ENCODE measurements around the gene MISP3.

The MISP3 gene

GRCh38 chr19:14102102-14102696 lies 29.6 kb downstream of the MISP3 start:
- peaks cover 14 to 43% of the 10 kb centered on the region in 2 donors for H3K36me3 ChIP-seq (ENCODE audit: control insufficient read depth in 1 of 2, insufficient read depth in 2 of 2, low read length in 2 of 2)
- H3K27ac ChIP-seq (ENCODE audit: low read depth, low read length), result no peak overlapping the region
- H3K9ac ChIP-seq (ENCODE audit: low read depth in 1 of 2, low read length in 2 of 2), result no peak overlapping the region

GRCh38 chr19:14102756-14103155 lies 30.2 kb downstream of the MISP3 start:
- Histone ChIP-seq H3K27ac (ENCODE audit: low read depth, low read length) (no peak overlapping the region), H3K27me3 (ENCODE audit: control insufficient read depth in 1 of 2, insufficient read depth in 2 of 2, low read length in 2 of 2) (no peaks in the 10 kb centered on the region), H3K9me3 (ENCODE audit: control insufficient read depth in 1 of 2, low read length in 2 of 2) (no peaks in the 10 kb centered on the region), H3K9ac (ENCODE audit: low read depth in 1 of 2, low read length in 2 of 2) (no peak overlapping the region), H3K4me1 (ENCODE audit: control insufficient read depth in 1 of 2, insufficient read depth in 2 of 2, low read length in 2 of 2) (peaks cover 0 to 7% of the 10 kb centered on the region in 2 donors), H3K36me3 (ENCODE audit: control insufficient read depth in 1 of 2, insufficient read depth in 2 of 2, low read length in 2 of 2) (peaks cover 14 to 42% of the 10 kb centered on the region in 2 donors), H3K4me3 (ENCODE audit: low read depth in 1 of 2, low read length in 2 of 2) (no peak overlapping the region)

More at GRCh38 chr19:14102102-14102696, 29.6 kb downstream of the MISP3 start:
- H3K27me3 ChIP-seq (ENCODE audit: control insufficient read depth in 1 of 2, insufficient read depth in 2 of 2, low read length in 2 of 2), result no peaks in the 10 kb centered on the region
- H3K4me1 ChIP-seq (ENCODE audit: control insufficient read depth in 1 of 2, insufficient read depth in 2 of 2, low read length in 2 of 2), result peaks cover 0 to 7% of the 10 kb centered on the region in 2 donors
- H3K4me3 ChIP-seq (ENCODE audit: low read depth in 1 of 2, low read length in 2 of 2), result no peak overlapping the region
- no peaks in the 10 kb centered on the region for H3K9me3 ChIP-seq (ENCODE audit: control insufficient read depth in 1 of 2, low read length in 2 of 2)

GRCh38 chr19:14103310-14103709 lies 30.7 kb downstream of the MISP3 start:
- Histone ChIP-seq H3K36me3 (ENCODE audit: control insufficient read depth in 1 of 2, insufficient read depth in 2 of 2, low read length in 2 of 2) (peaks cover 14 to 38% of the 10 kb centered on the region in 2 donors), H3K4me1 (ENCODE audit: control insufficient read depth in 1 of 2, insufficient read depth in 2 of 2, low read length in 2 of 2) (peaks cover 0 to 7% of the 10 kb centered on the region in 2 donors), H3K27ac (ENCODE audit: low read depth, low read length) (no peak overlapping the region), H3K9me3 (ENCODE audit: control insufficient read depth in 1 of 2, low read length in 2 of 2) (no peaks in the 10 kb centered on the region), H3K27me3 (ENCODE audit: control insufficient read depth in 1 of 2, insufficient read depth in 2 of 2, low read length in 2 of 2) (no peaks in the 10 kb centered on the region), H3K9ac (ENCODE audit: low read depth in 1 of 2, low read length in 2 of 2) (no peak overlapping the region), H3K4me3 (ENCODE audit: low read depth in 1 of 2, low read length in 2 of 2) (no peak overlapping the region)

GRCh38 chr19:14105680-14106079 lies 33.1 kb downstream of the MISP3 start:
- no peaks in the 10 kb centered on the region for H3K9me3 ChIP-seq (ENCODE audit: control insufficient read depth in 1 of 2, low read length in 2 of 2)
- H3K27me3 ChIP-seq (ENCODE audit: control insufficient read depth in 1 of 2, insufficient read depth in 2 of 2, low read length in 2 of 2), result no peaks in the 10 kb centered on the region
- H3K27ac ChIP-seq (ENCODE audit: low read depth, low read length), result no peak overlapping the region
- no peak overlapping the region for H3K4me3 ChIP-seq (ENCODE audit: low read depth in 1 of 2, low read length in 2 of 2)
- peaks cover 10 to 33% of the 10 kb centered on the region in 2 donors for H3K36me3 ChIP-seq (ENCODE audit: control insufficient read depth in 1 of 2, insufficient read depth in 2 of 2, low read length in 2 of 2)
- H3K9ac ChIP-seq (ENCODE audit: low read depth in 1 of 2, low read length in 2 of 2), result no peak overlapping the region
- peaks cover 0 to 7% of the 10 kb centered on the region in 2 donors for H3K4me1 ChIP-seq (ENCODE audit: control insufficient read depth in 1 of 2, insufficient read depth in 2 of 2, low read length in 2 of 2)

GRCh38 chr19:14106840-14107239 lies 34.3 kb downstream of the MISP3 start:
- no peak overlapping the region for H3K4me3 ChIP-seq (ENCODE audit: low read depth in 1 of 2, low read length in 2 of 2)
- peaks cover 8 to 30% of the 10 kb centered on the region in 2 donors for H3K36me3 ChIP-seq (ENCODE audit: control insufficient read depth in 1 of 2, insufficient read depth in 2 of 2, low read length in 2 of 2)
- no peaks in the 10 kb centered on the region for H3K27me3 ChIP-seq (ENCODE audit: control insufficient read depth in 1 of 2, insufficient read depth in 2 of 2, low read length in 2 of 2)
- H3K9ac ChIP-seq (ENCODE audit: low read depth in 1 of 2, low read length in 2 of 2), result no peak overlapping the region
- no peak overlapping the region for H3K27ac ChIP-seq (ENCODE audit: low read depth, low read length)
- H3K4me1 ChIP-seq (ENCODE audit: control insufficient read depth in 1 of 2, insufficient read depth in 2 of 2, low read length in 2 of 2), result peaks cover 0 to 7% of the 10 kb centered on the region in 2 donors
- no peaks in the 10 kb centered on the region for H3K9me3 ChIP-seq (ENCODE audit: control insufficient read depth in 1 of 2, low read length in 2 of 2)

- no peak overlapping the region for H3K27ac ChIP-seq (ENCODE audit: low read depth, low read length)
- no peak overlapping the region for H3K9ac ChIP-seq (ENCODE audit: low read depth in 1 of 2, low read length in 2 of 2)
- peaks cover 4 to 5% of the 10 kb centered on the region in 2 donors for H3K4me1 ChIP-seq (ENCODE audit: control insufficient read depth in 1 of 2, insufficient read depth in 2 of 2, low read length in 2 of 2)
Measured at GRCh38 chr19:14107581-14108461, 35.2 kb downstream of the MISP3 start.

GRCh38 chr19:14110650-14111049 lies 38.1 kb downstream of the MISP3 start:
- Histone ChIP-seq H3K27me3 (ENCODE audit: control insufficient read depth in 1 of 2, insufficient read depth in 2 of 2, low read length in 2 of 2) (no peaks in the 10 kb centered on the region), H3K4me3 (ENCODE audit: low read depth in 1 of 2, low read length in 2 of 2) (no peak overlapping the region), H3K9ac (ENCODE audit: low read depth in 1 of 2, low read length in 2 of 2) (no peak overlapping the region), H3K27ac (ENCODE audit: low read depth, low read length) (no peak overlapping the region), H3K4me1 (ENCODE audit: control insufficient read depth in 1 of 2, insufficient read depth in 2 of 2, low read length in 2 of 2) (peaks cover 13 to 20% of the 10 kb centered on the region in 2 donors), H3K9me3 (ENCODE audit: control insufficient read depth in 1 of 2, low read length in 2 of 2) (no peaks in the 10 kb centered on the region), H3K36me3 (ENCODE audit: control insufficient read depth in 1 of 2, insufficient read depth in 2 of 2, low read length in 2 of 2) (peaks cover 0 to 12% of the 10 kb centered on the region in 2 donors)

More at GRCh38 chr19:14107581-14108461, 35.2 kb downstream of the MISP3 start:
- Histone ChIP-seq H3K27me3 (ENCODE audit: control insufficient read depth in 1 of 2, insufficient read depth in 2 of 2, low read length in 2 of 2) (no peaks in the 10 kb centered on the region), H3K4me3 (ENCODE audit: low read depth in 1 of 2, low read length in 2 of 2) (no peak overlapping the region), H3K36me3 (ENCODE audit: control insufficient read depth in 1 of 2, insufficient read depth in 2 of 2, low read length in 2 of 2) (peaks cover 4 to 21% of the 10 kb centered on the region in 2 donors), H3K9me3 (ENCODE audit: control insufficient read depth in 1 of 2, low read length in 2 of 2) (no peaks in the 10 kb centered on the region)

GRCh38 chr19:14111486-14111885 lies 38.9 kb downstream of the MISP3 start:
- Histone ChIP-seq H3K4me1 (ENCODE audit: control insufficient read depth in 1 of 2, insufficient read depth in 2 of 2, low read length in 2 of 2) (peaks cover 22 to 28% of the 10 kb centered on the region in 2 donors), H3K27ac (ENCODE audit: low read depth, low read length) (no peak overlapping the region), H3K36me3 (ENCODE audit: control insufficient read depth in 1 of 2, insufficient read depth in 2 of 2, low read length in 2 of 2) (peaks cover 0 to 6% of the 10 kb centered on the region in 2 donors), H3K27me3 (ENCODE audit: control insufficient read depth in 1 of 2, insufficient read depth in 2 of 2, low read length in 2 of 2) (no peaks in the 10 kb centered on the region), H3K9ac (ENCODE audit: low read depth in 1 of 2, low read length in 2 of 2) (no peak overlapping the region), H3K4me3 (ENCODE audit: low read depth in 1 of 2, low read length in 2 of 2) (no peak overlapping the region), H3K9me3 (ENCODE audit: control insufficient read depth in 1 of 2, low read length in 2 of 2) (no peaks in the 10 kb centered on the region)

GRCh38 chr19:14112051-14112808 lies 39.6 kb downstream of the MISP3 start:
- Histone ChIP-seq H3K36me3 (ENCODE audit: control insufficient read depth in 1 of 2, insufficient read depth in 2 of 2, low read length in 2 of 2) (peaks cover 0 to 4% of the 10 kb centered on the region in 2 donors), H3K27ac (ENCODE audit: low read depth, low read length) (no peak overlapping the region), H3K9ac (ENCODE audit: low read depth in 1 of 2, low read length in 2 of 2) (peak overlapping the region in 1 of 2 donors; percentile 17), H3K27me3 (ENCODE audit: control insufficient read depth in 1 of 2, insufficient read depth in 2 of 2, low read length in 2 of 2) (no peaks in the 10 kb centered on the region), H3K4me3 (ENCODE audit: low read depth in 1 of 2, low read length in 2 of 2) (no peak overlapping the region), H3K4me1 (ENCODE audit: control insufficient read depth in 1 of 2, insufficient read depth in 2 of 2, low read length in 2 of 2) (peaks cover 25 to 33% of the 10 kb centered on the region in 2 donors), H3K9me3 (ENCODE audit: control insufficient read depth in 1 of 2, low read length in 2 of 2) (no peaks in the 10 kb centered on the region)
